SK-N-SH treated with all-trans-retinoic acid at 6 μM for 48 hours (cell line): ENCODE results near the gene MDGA2.

Experiments used
- ATAC-seq: fragments of 200-7000 bp; cut with Tn5 transposase; 3 replicates; pipeline ENCODE4 v1.9.1; 2020; ENCODE audit warnings: mild to moderate bottlenecking, moderate library complexity
- CSRNP3 ChIP-seq: fragments of 250-450 bp; sonication (Bioruptor Pico); IDR thresholded peaks from 2 replicates; pipeline ENCODE4 v1.5.1; 2021; ENCODE audit warnings: mild to moderate bottlenecking, moderate library complexity
- ESRRG ChIP-seq: fragments of 250-450 bp; sonication (Bioruptor Pico); IDR thresholded peaks from 2 replicates; pipeline ENCODE4 v1.6.1; 2021; ENCODE audit warnings: mild to moderate bottlenecking
- OSR1 ChIP-seq: fragments of 250-450 bp; sonication (Bioruptor Pico); IDR thresholded peaks from 2 replicates; pipeline ENCODE4 v1.8.0; 2022; ENCODE audit warnings: moderate library complexity, mild to moderate bottlenecking, inconsistent platforms
- PATZ1 ChIP-seq: fragments of 250-450 bp; sonication (Bioruptor Pico); IDR thresholded peaks from 2 replicates; pipeline ENCODE4 v1.8.0; 2020; ENCODE audit warnings: mild to moderate bottlenecking, moderate library complexity, borderline replicate concordance
- POU6F1 ChIP-seq: fragments of 250-450 bp; sonication (Bioruptor Pico); IDR thresholded peaks from 2 replicates; pipeline ENCODE4 v1.8.0; 2021; ENCODE audit warnings: low read depth, mild to moderate bottlenecking, moderate library complexity, borderline replicate concordance
- PPARA ChIP-seq: fragments of 250-450 bp; sonication (Bioruptor Pico); IDR thresholded peaks from 2 replicates; pipeline ENCODE4 v1.5.0; 2020; ENCODE audit warnings: mild to moderate bottlenecking, borderline replicate concordance
- RARB ChIP-seq: fragments of 250-450 bp; sonication (Bioruptor Pico); IDR thresholded peaks from 2 replicates; pipeline ENCODE4 v1.8.0; 2021; ENCODE audit warnings: mild to moderate bottlenecking, moderate library complexity
- SNAI2 ChIP-seq: fragments of 250-450 bp; sonication (Bioruptor Pico); IDR thresholded peaks from 2 replicates; pipeline ENCODE4 v1.5.0; 2020; ENCODE audit warnings: mild to moderate bottlenecking, moderate library complexity
- TOX ChIP-seq: fragments of 250-450 bp; sonication (Bioruptor Pico); IDR thresholded peaks from 2 replicates; pipeline ENCODE4 v1.8.0; 2021; ENCODE audit warnings: mild to moderate bottlenecking, moderate library complexity, borderline replicate concordance
- ZFP3 ChIP-seq: fragments of 250-450 bp; sonication (Bioruptor Pico); IDR thresholded peaks from 2 replicates; pipeline ENCODE4 v1.5.0; 2020; ENCODE audit warnings: mild to moderate bottlenecking, moderate library complexity
- ZFP30 ChIP-seq: fragments of 450-650 bp; formaldehyde crosslinking; IDR thresholded peaks from 2 replicates; pipeline ENCODE4 v1.5.0; 2022; ENCODE audit warnings: mild to moderate bottlenecking, moderate library complexity
- ZNF565 ChIP-seq: fragments of 450-650 bp; formaldehyde crosslinking; conservative IDR thresholded peaks from 2 replicates; pipeline ENCODE4 v1.5.0; 2020; ENCODE audit warnings: low read depth, mild to moderate bottlenecking, moderate library complexity
- ZNF70 ChIP-seq: fragments of 450-650 bp; formaldehyde crosslinking; IDR thresholded peaks from 2 replicates; pipeline ENCODE4 v1.5.0; 2020; ENCODE audit warnings: mild to moderate bottlenecking, moderate library complexity

The MDGA2 gene

GRCh38 chr14:47674543-47675465, 601 bp downstream of the MDGA2 start:
- no peak for ATAC-seq

GRCh38 chr14:47674148-47674542, 1.3 kb downstream of the MDGA2 start:
- TF ChIP-seq PPARA (no peak), CSRNP3 (no peak), TOX (CRISPR knock-in tag) (no peak)
- no peak for ATAC-seq

More at GRCh38 chr14:47674543-47675465, 601 bp downstream of the MDGA2 start:
- TF ChIP-seq SNAI2 (no peak), ZNF565 (CRISPR knock-in tag) (no peak), POU6F1 (CRISPR knock-in tag) (no peak), CSRNP3 (no peak), PATZ1 (CRISPR knock-in tag) (no peak)
- TF ChIP-seq, all 23 proteins: peak for 0

GRCh38 chr14:47665337-47666134, 9.9 kb downstream of the MDGA2 start:
- TF ChIP-seq ZFP30 (CRISPR knock-in tag) (no peak), OSR1 (no peak), RARB (no peak), ZFP3 (CRISPR knock-in tag) (no peak), PATZ1 (CRISPR knock-in tag) (no peak)

GRCh38 chr14:47662466-47662865, 12.9 kb downstream of the MDGA2 start:
- no peak for ATAC-seq
- TF ChIP-seq ZNF70 (CRISPR knock-in tag): no peak
- no peak for TF ChIP-seq TOX (CRISPR knock-in tag)
- TF ChIP-seq ESRRG (CRISPR knock-in tag): no peak

More at GRCh38 chr14:47665337-47666134, 9.9 kb downstream of the MDGA2 start:
- no peak for ATAC-seq

- TF ChIP-seq POU6F1 (CRISPR knock-in tag) (no peak), RARB (no peak)
- TF ChIP-seq, all 23 proteins: peak for 0
- ATAC-seq: no peak
Measured at GRCh38 chr14:47660158-47660557, 15.2 kb downstream of the MDGA2 start.
